ENCODE measurements around the gene ALKBH7. TPM values are rescaled to one million over a fixed set of nuclear protein-coding genes. Genes with fewer than 3 reads are reported as not detected.
"Not testable (repeated sequence)": the region's sequence is repeated elsewhere in the genome, so short reads cannot be mapped to it uniquely, and the experiment has no call there.

Gene ALKBH7
- polyA plus RNA-seq, 4 donors: 98.8 to 238 (median 164) TPM

- WGBS, 3 donors: 91 to 96% (median 92%) methylated on average over 1 of the region's 1 CpG
- DNase-seq: no peak
- FAIRE-seq: no peak
Measured at GRCh38 chr19:6343462-6343861, 29.1 kb upstream of the ALKBH7 start.

GRCh38 chr19:6349271-6349670 lies 23.3 kb upstream of the ALKBH7 start:
- WGBS, 3 donors: 74 to 88% (median 76%) methylated on average over 2 of the region's 2 CpGs

More at GRCh38 chr19:6343462-6343861, 29.1 kb upstream of the ALKBH7 start:
- H3K36me3 ChIP-seq (ENCODE audit: control insufficient read depth in 3 of 3, insufficient read depth in 2 of 3, low read depth in 1 of 3, low read length in 3 of 3): no peaks in the 10 kb centered on the region
- no peaks in the 10 kb centered on the region for H3K4me1 ChIP-seq (ENCODE audit: control insufficient read depth in 3 of 3, insufficient read depth in 2 of 3, low read depth in 1 of 3, low read length in 2 of 3)
- H3K4me3 ChIP-seq (ENCODE audit: low read depth in 1 of 3, low read length in 3 of 3): no peak overlapping the region
- H3K27me3 ChIP-seq (ENCODE audit: control insufficient read depth in 3 of 3, insufficient read depth in 3 of 3, low read length in 3 of 3): no peaks in the 10 kb centered on the region
- no peaks in the 10 kb centered on the region for H3K9me3 ChIP-seq (ENCODE audit: control insufficient read depth in 2 of 2, insufficient read depth in 1 of 2, low read depth in 1 of 2, low read length in 1 of 2)
- H3K27ac ChIP-seq (ENCODE audit: low read depth in 1 of 3, low read length in 2 of 3): no peak overlapping the region

GRCh38 chr19:6350688-6351087 lies 21.9 kb upstream of the ALKBH7 start:
- 65 to 74% (median 70%) methylated on average over 2 of the region's 2 CpGs for WGBS, 3 donors
- no peaks in the 10 kb centered on the region for H3K27me3 ChIP-seq (ENCODE audit: control insufficient read depth in 3 of 3, insufficient read depth in 3 of 3, low read length in 3 of 3)

More at GRCh38 chr19:6349271-6349670, 23.3 kb upstream of the ALKBH7 start:
- H3K4me1 ChIP-seq (ENCODE audit: control insufficient read depth in 3 of 3, insufficient read depth in 2 of 3, low read depth in 1 of 3, low read length in 2 of 3); FAIRE-seq; H3K27me3 ChIP-seq (ENCODE audit: control insufficient read depth in 3 of 3, insufficient read depth in 3 of 3, low read length in 3 of 3); H3K4me3 ChIP-seq (ENCODE audit: low read depth in 1 of 3, low read length in 3 of 3); H3K27ac ChIP-seq (ENCODE audit: low read depth in 1 of 3, low read length in 2 of 3); H3K9me3 ChIP-seq (ENCODE audit: control insufficient read depth in 2 of 2, insufficient read depth in 1 of 2, low read depth in 1 of 2, low read length in 1 of 2); H3K36me3 ChIP-seq (ENCODE audit: control insufficient read depth in 3 of 3, insufficient read depth in 2 of 3, low read depth in 1 of 3, low read length in 3 of 3); DNase-seq: not testable (repeated sequence)

GRCh38 chr19:6352381-6353165 lies 20.0 kb upstream of the ALKBH7 start:
- Histone ChIP-seq H3K27ac (ENCODE audit: low read depth in 1 of 3, low read length in 2 of 3) (no peak overlapping the region), H3K4me3 (ENCODE audit: low read depth in 1 of 3, low read length in 3 of 3) (no peak overlapping the region), H3K27me3 (ENCODE audit: control insufficient read depth in 3 of 3, insufficient read depth in 3 of 3, low read length in 3 of 3) (no peaks in the 10 kb centered on the region), H3K36me3 (ENCODE audit: control insufficient read depth in 3 of 3, insufficient read depth in 2 of 3, low read depth in 1 of 3, low read length in 3 of 3) (no peaks in the 10 kb centered on the region), H3K9me3 (ENCODE audit: control insufficient read depth in 2 of 2, insufficient read depth in 1 of 2, low read depth in 1 of 2, low read length in 1 of 2) (peaks cover 0 to 4% of the 10 kb centered on the region in 2 donors), H3K4me1 (ENCODE audit: control insufficient read depth in 3 of 3, insufficient read depth in 2 of 3, low read depth in 1 of 3, low read length in 2 of 3) (no peaks in the 10 kb centered on the region)
- no peak for DNase-seq
- no peak for FAIRE-seq
- 86 to 95% (median 93%) methylated on average over 2 of the region's 2 CpGs for WGBS, 3 donors

More at GRCh38 chr19:6350688-6351087, 21.9 kb upstream of the ALKBH7 start:
- DNase-seq: no peak
- Histone ChIP-seq H3K36me3 (ENCODE audit: control insufficient read depth in 3 of 3, insufficient read depth in 2 of 3, low read depth in 1 of 3, low read length in 3 of 3) (no peaks in the 10 kb centered on the region), H3K4me3 (ENCODE audit: low read depth in 1 of 3, low read length in 3 of 3) (no peak overlapping the region), H3K9me3 (ENCODE audit: control insufficient read depth in 2 of 2, insufficient read depth in 1 of 2, low read depth in 1 of 2, low read length in 1 of 2) (peaks cover 0 to 4% of the 10 kb centered on the region in 2 donors), H3K4me1 (ENCODE audit: control insufficient read depth in 3 of 3, insufficient read depth in 2 of 3, low read depth in 1 of 3, low read length in 2 of 3) (no peaks in the 10 kb centered on the region), H3K27ac (ENCODE audit: low read depth in 1 of 3, low read length in 2 of 3) (no peak overlapping the region)
- no peak for FAIRE-seq

- Histone ChIP-seq H3K36me3 (ENCODE audit: control insufficient read depth in 3 of 3, insufficient read depth in 2 of 3, low read depth in 1 of 3, low read length in 3 of 3) (no peaks in the 10 kb centered on the region), H3K27me3 (ENCODE audit: control insufficient read depth in 3 of 3, insufficient read depth in 3 of 3, low read length in 3 of 3) (no peaks in the 10 kb centered on the region), H3K4me1 (ENCODE audit: control insufficient read depth in 3 of 3, insufficient read depth in 2 of 3, low read depth in 1 of 3, low read length in 2 of 3) (no peaks in the 10 kb centered on the region), H3K27ac (ENCODE audit: low read depth in 1 of 3, low read length in 2 of 3) (no peak overlapping the region), H3K4me3 (ENCODE audit: low read depth in 1 of 3, low read length in 3 of 3) (no peak overlapping the region), H3K9me3 (ENCODE audit: control insufficient read depth in 2 of 2, insufficient read depth in 1 of 2, low read depth in 1 of 2, low read length in 1 of 2) (peaks cover 0 to 4% of the 10 kb centered on the region in 2 donors)
- DNase-seq: no peak
- WGBS, 3 donors: 60 to 67% (median 63%) methylated on average over 4 of the region's 4 CpGs
- no peak for FAIRE-seq
Measured at GRCh38 chr19:6354098-6354674, 18.4 kb upstream of the ALKBH7 start.

- FAIRE-seq; H3K4me1 ChIP-seq (ENCODE audit: control insufficient read depth in 3 of 3, insufficient read depth in 2 of 3, low read depth in 1 of 3, low read length in 2 of 3); H3K27me3 ChIP-seq (ENCODE audit: control insufficient read depth in 3 of 3, insufficient read depth in 3 of 3, low read length in 3 of 3); H3K36me3 ChIP-seq (ENCODE audit: control insufficient read depth in 3 of 3, insufficient read depth in 2 of 3, low read depth in 1 of 3, low read length in 3 of 3); H3K9me3 ChIP-seq (ENCODE audit: control insufficient read depth in 2 of 2, insufficient read depth in 1 of 2, low read depth in 1 of 2, low read length in 1 of 2); DNase-seq; H3K27ac ChIP-seq (ENCODE audit: low read depth in 1 of 3, low read length in 2 of 3); H3K4me3 ChIP-seq (ENCODE audit: low read depth in 1 of 3, low read length in 3 of 3): not testable (repeated sequence)
- 95 to 98% (median 95%) methylated on average over 12 to 39 of the region's 46 CpGs for WGBS, 3 donors
Measured at GRCh38 chr19:6355321-6356040, 17.1 kb upstream of the ALKBH7 start.

GRCh38 chr19:6357174-6357573 lies 15.4 kb upstream of the ALKBH7 start:
- H3K4me3 ChIP-seq (ENCODE audit: low read depth in 1 of 3, low read length in 3 of 3): no peak overlapping the region
- DNase-seq: no peak
- peaks cover 0 to 1% (median 0%) of the 10 kb centered on the region in 3 donors for H3K4me1 ChIP-seq (ENCODE audit: control insufficient read depth in 3 of 3, insufficient read depth in 2 of 3, low read depth in 1 of 3, low read length in 2 of 3)
- H3K9me3 ChIP-seq (ENCODE audit: control insufficient read depth in 2 of 2, insufficient read depth in 1 of 2, low read depth in 1 of 2, low read length in 1 of 2): peaks cover 0 to 4% of the 10 kb centered on the region in 2 donors
- H3K27me3 ChIP-seq (ENCODE audit: control insufficient read depth in 3 of 3, insufficient read depth in 3 of 3, low read length in 3 of 3): no peaks in the 10 kb centered on the region
- 79 to 85% (median 83%) methylated on average over 14 of the region's 14 CpGs for WGBS, 3 donors
- H3K36me3 ChIP-seq (ENCODE audit: control insufficient read depth in 3 of 3, insufficient read depth in 2 of 3, low read depth in 1 of 3, low read length in 3 of 3): no peaks in the 10 kb centered on the region
- no peak for FAIRE-seq
- no peak overlapping the region for H3K27ac ChIP-seq (ENCODE audit: low read depth in 1 of 3, low read length in 2 of 3)

- Histone ChIP-seq H3K27me3 (ENCODE audit: control insufficient read depth in 3 of 3, insufficient read depth in 3 of 3, low read length in 3 of 3) (no peaks in the 10 kb centered on the region), H3K4me3 (ENCODE audit: low read depth in 1 of 3, low read length in 3 of 3) (no peak overlapping the region), H3K4me1 (ENCODE audit: control insufficient read depth in 3 of 3, insufficient read depth in 2 of 3, low read depth in 1 of 3, low read length in 2 of 3) (peaks cover 0 to 5% (median 0%) of the 10 kb centered on the region in 3 donors), H3K9me3 (ENCODE audit: control insufficient read depth in 2 of 2, insufficient read depth in 1 of 2, low read depth in 1 of 2, low read length in 1 of 2) (peaks cover 0 to 4% of the 10 kb centered on the region in 2 donors), H3K36me3 (ENCODE audit: control insufficient read depth in 3 of 3, insufficient read depth in 2 of 3, low read depth in 1 of 3, low read length in 3 of 3) (peaks cover 0 to 6% (median 0%) of the 10 kb centered on the region in 3 donors), H3K27ac (ENCODE audit: low read depth in 1 of 3, low read length in 2 of 3) (no peak overlapping the region)
- 30 to 51% (median 42%) methylated on average over 7 to 9 of the region's 9 CpGs for WGBS, 3 donors
- DNase-seq (no peak), FAIRE-seq (no peak)
Measured at GRCh38 chr19:6358003-6358402, 14.6 kb upstream of the ALKBH7 start.

All from small intestine (tissue), 7 donors.